Measurements from ENCODE around the gene MTHFSD.

Gene MTHFSD

GRCh38 chr16:86569701-86570447 is 14.8 kb upstream of the MTHFSD start:
- no peak for DNase-seq

- DNase-seq, result no peak
Observed at GRCh38 chr16:86568677-86569623, 13.9 kb upstream of the MTHFSD start.

GRCh38 chr16:86567701-86568581 is 12.9 kb upstream of the MTHFSD start:
- DNase-seq, result no peak

- DNase-seq, result peak; percentile 57
Observed at GRCh38 chr16:86566966-86567700, 12.1 kb upstream of the MTHFSD start.

- peak; percentile 95 for DNase-seq
Observed at GRCh38 chr16:86566601-86566965, 11.5 kb upstream of the MTHFSD start, which contains the start of gene FOXC2. Gene FOXC2, plus strand, starts transcription at chr16:86566829. Its CDS starts 507 bp downstream, at chr16:86567336.

GRCh38 chr16:86565644-86566511 is 10.8 kb upstream of the MTHFSD start:
- DNase-seq, result no peak

GRCh38 chr16:86565181-86565631 is 10.2 kb upstream of the MTHFSD start:
- DNase-seq, result no peak

- DNase-seq, result peak; percentile 94
Observed at GRCh38 chr16:86563469-86564345, 8.7 kb upstream of the MTHFSD start.

- DNase-seq, result no peak
Observed at GRCh38 chr16:86562356-86562755, 7.3 kb upstream of the MTHFSD start.

GRCh38 chr16:86559802-86560305 is 4.8 kb upstream of the MTHFSD start:
- DNase-seq, result no peak

GRCh38 chr16:86558355-86559193 is 3.5 kb upstream of the MTHFSD start:
- no peak for DNase-seq

GRCh38 chr16:86557587-86557986 is 2.6 kb upstream of the MTHFSD start:
- DNase-seq, result no peak

GRCh38 chr16:86556576-86556975 is 1.5 kb upstream of the MTHFSD start:
- no peak for DNase-seq

GRCh38 chr16:86555704-86556075 is 655 bp upstream of the MTHFSD start:
- no peak for DNase-seq

- no peak for DNase-seq
Observed at GRCh38 chr16:86554599-86554916, 477 bp downstream of the MTHFSD start.

GRCh38 chr16:86553356-86553755 is 1.7 kb downstream of the MTHFSD start:
- no peak for DNase-seq

- DNase-seq, result no peak
Observed at GRCh38 chr16:86550281-86550680, 4.8 kb downstream of the MTHFSD start.

- DNase-seq, result no peak
Observed at GRCh38 chr16:86549893-86550190, 5.2 kb downstream of the MTHFSD start.

All from femur (tissue), 1 donor.